ENCODE results near the gene ZBTB3.

DNA sequence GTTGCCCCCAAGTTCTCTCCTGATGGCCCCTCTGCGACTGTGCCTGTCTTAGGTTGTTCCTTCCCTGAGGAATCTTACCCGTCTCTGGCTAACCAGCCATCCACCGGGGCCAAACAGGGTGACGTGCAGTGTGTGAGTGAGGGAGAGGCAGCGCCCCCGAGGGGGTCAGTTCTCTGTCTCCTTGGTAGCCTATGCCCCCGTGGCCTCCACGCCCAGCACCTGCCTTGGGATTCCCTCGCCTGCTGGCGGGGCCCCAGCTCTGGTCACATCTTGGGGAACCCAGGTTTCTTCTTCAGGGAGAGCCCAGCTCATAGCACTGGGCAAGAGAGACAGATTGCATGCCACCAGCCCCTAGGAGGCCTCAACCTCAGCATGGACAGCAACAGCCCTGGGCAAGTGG is 45.5 kb upstream of the ZBTB3 start:
- TF ChIP-seq, protein P1, sequence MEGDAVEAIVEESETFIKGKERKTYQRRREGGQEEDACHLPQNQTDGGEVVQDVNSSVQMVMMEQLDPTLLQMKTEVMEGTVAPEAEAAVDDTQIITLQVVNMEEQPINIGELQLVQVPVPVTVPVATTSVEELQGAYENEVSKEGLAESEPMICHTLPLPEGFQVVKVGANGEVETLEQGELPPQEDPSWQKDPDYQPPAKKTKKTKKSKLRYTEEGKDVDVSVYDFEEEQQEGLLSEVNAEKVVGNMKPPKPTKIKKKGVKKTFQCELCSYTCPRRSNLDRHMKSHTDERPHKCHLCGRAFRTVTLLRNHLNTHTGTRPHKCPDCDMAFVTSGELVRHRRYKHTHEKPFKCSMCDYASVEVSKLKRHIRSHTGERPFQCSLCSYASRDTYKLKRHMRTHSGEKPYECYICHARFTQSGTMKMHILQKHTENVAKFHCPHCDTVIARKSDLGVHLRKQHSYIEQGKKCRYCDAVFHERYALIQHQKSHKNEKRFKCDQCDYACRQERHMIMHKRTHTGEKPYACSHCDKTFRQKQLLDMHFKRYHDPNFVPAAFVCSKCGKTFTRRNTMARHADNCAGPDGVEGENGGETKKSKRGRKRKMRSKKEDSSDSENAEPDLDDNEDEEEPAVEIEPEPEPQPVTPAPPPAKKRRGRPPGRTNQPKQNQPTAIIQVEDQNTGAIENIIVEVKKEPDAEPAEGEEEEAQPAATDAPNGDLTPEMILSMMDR (conservative IDR thresholded peaks at IDR 0.05) = no peak
- TF ChIP-seq ZFX (IDR thresholded peaks at IDR 0.05) = no peak
